Measurements from ENCODE around the gene THOC7. TPM values are rescaled to one million over a fixed set of nuclear protein-coding genes. Genes with fewer than 3 reads are reported as not detected.

Gene THOC7
- total and polyA plus RNA-seq, 3 donors from 2014 or later: 22.5 to 85.5 (median 42.9) TPM

DNA sequence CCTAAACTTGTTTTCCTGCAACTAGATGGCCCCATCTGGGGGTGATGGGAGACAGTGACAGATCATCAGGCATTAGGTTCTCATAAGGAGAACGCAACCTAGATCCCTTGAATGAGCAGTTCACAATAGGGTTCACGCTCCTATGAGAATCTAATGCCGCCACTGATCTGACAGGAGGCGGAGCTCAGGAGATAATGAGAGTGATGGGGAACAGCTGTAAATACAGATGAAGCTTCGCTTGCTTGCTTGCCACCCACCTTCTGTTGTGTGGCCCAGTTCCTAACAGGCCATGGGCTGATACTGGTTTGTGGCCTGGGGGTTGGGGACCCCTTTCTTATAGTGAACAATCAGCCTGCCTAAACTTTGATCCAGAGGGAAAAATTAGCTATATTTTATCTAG, 59.7 kb downstream of the THOC7 start:
- H3K36me3 ChIP-seq (ENCODE audit: low read depth, missing control alignments): no peaks in the 10 kb centered on the region
- TF ChIP-seq, protein P1, sequence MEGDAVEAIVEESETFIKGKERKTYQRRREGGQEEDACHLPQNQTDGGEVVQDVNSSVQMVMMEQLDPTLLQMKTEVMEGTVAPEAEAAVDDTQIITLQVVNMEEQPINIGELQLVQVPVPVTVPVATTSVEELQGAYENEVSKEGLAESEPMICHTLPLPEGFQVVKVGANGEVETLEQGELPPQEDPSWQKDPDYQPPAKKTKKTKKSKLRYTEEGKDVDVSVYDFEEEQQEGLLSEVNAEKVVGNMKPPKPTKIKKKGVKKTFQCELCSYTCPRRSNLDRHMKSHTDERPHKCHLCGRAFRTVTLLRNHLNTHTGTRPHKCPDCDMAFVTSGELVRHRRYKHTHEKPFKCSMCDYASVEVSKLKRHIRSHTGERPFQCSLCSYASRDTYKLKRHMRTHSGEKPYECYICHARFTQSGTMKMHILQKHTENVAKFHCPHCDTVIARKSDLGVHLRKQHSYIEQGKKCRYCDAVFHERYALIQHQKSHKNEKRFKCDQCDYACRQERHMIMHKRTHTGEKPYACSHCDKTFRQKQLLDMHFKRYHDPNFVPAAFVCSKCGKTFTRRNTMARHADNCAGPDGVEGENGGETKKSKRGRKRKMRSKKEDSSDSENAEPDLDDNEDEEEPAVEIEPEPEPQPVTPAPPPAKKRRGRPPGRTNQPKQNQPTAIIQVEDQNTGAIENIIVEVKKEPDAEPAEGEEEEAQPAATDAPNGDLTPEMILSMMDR (IDR thresholded peaks at IDR 0.05): no peak
- no peak for TF ChIP-seq POLR2A (IDR thresholded peaks at IDR 0.05)
- no peak overlapping the region for H3K4me3 ChIP-seq
- no peaks in the 10 kb centered on the region for H3K27me3 ChIP-seq
- intact Hi-C loops (cut with DNase I; ENCODE audit: low total_unique reads): no loop called here
- no peak overlapping the region for H3K27ac ChIP-seq
- H3K4me1 ChIP-seq: no peaks in the 10 kb centered on the region
- no peaks in the 10 kb centered on the region for H3K9me3 ChIP-seq
- no peak for DNase-seq
- 74 to 79% methylated on average over 5 of the region's 5 CpGs for WGBS, 2 donors

DNA sequence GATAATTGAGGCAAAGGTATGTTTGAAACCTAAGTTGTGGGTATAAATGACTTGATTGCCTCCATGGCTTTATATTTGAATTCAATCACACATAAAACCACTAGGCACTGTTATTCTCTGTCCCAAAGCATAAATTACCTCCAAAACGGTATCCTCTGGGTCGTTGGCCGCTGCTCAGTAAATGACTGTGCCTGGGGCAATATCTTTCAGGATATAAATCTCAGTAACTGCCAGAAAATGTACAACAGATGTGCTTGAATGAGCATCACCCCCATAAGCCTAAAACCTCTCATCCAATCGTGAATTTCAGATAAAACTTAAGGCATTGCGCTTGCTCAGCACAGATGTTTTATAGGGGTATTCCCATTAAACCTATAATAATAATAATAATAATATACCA, 63.5 kb downstream of the THOC7 start:
- Histone ChIP-seq H3K9me3 (no peaks in the 10 kb centered on the region), H3K4me1 (no peaks in the 10 kb centered on the region), H3K27ac (no peak overlapping the region), H3K27me3 (no peaks in the 10 kb centered on the region), H3K4me3 (no peak overlapping the region), H3K36me3 (ENCODE audit: low read depth, missing control alignments) (no peaks in the 10 kb centered on the region)
- no peak for TF ChIP-seq POLR2A (IDR thresholded peaks at IDR 0.05)
- TF ChIP-seq, protein P1 (IDR thresholded peaks at IDR 0.05): no peak
- 63 to 65% methylated on average over 5 of the region's 5 CpGs for WGBS, 2 donors
- intact Hi-C loops (cut with DNase I; ENCODE audit: low total_unique reads): no loop called here
- DNase-seq: no peak

DNA sequence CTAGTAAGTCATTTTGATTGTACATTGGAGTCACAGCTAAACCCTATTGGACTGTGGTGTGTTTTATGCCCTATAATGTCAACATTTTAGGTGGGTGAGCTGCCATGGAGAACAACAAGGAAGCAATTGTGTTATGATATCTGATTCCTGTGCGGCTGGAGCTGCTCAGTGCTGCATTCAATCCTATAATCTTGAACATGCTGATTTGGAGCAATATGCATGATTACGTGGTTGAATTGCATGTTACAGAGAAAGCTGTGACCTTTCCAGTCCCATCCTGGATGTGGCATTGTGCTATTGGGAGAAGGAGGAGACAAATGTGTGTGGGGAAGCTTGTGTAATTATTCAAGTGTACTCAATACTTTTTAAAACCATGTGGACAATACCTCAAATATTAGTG, 64.7 kb downstream of the THOC7 start:
- WGBS, 2 donors: 70 to 76% methylated on average over 2 of the region's 2 CpGs
- no peak for DNase-seq

DNA sequence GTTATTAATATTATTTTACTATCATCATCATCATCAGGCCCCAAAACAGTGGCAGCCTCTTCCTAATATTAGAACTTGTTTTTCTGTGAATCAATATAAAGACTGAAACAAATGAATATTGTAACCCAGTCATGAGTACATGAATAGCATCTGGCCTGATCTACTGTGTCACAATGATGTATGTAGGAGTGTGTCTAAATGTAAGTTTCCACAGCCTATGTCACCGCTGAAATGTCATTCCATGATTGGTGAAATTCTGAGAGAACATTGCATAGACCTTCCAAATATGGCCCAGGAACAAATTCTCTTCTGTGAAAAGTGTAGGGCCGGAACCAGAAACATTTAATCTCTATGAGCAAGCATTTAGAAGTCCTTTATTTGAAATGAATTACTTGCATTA, 65.1 kb downstream of the THOC7 start:
- intact Hi-C loops (cut with DNase I; ENCODE audit: low total_unique reads): no loop called here
- no peak for DNase-seq
- Histone ChIP-seq H3K4me1 (no peaks in the 10 kb centered on the region), H3K4me3 (no peak overlapping the region), H3K9me3 (no peaks in the 10 kb centered on the region), H3K27ac (no peak overlapping the region), H3K36me3 (ENCODE audit: low read depth, missing control alignments) (no peaks in the 10 kb centered on the region), H3K27me3 (no peaks in the 10 kb centered on the region)
- WGBS, 2 donors: 95 to 97% methylated on average over 2 of the region's 2 CpGs
- TF ChIP-seq, protein P1 (IDR thresholded peaks at IDR 0.05): no peak
- no peak for TF ChIP-seq POLR2A (IDR thresholded peaks at IDR 0.05)

More for the DNA sequence above, 64.7 kb downstream of the THOC7 start:
- Histone ChIP-seq H3K4me3 (no peak overlapping the region), H3K9me3 (no peaks in the 10 kb centered on the region), H3K36me3 (ENCODE audit: low read depth, missing control alignments) (no peaks in the 10 kb centered on the region), H3K4me1 (no peaks in the 10 kb centered on the region), H3K27ac (no peak overlapping the region), H3K27me3 (no peaks in the 10 kb centered on the region)
- TF ChIP-seq POLR2A (IDR thresholded peaks at IDR 0.05): no peak
- TF ChIP-seq, protein P1 (IDR thresholded peaks at IDR 0.05): no peak
- intact Hi-C loops (cut with DNase I; ENCODE audit: low total_unique reads): no loop called here

DNA sequence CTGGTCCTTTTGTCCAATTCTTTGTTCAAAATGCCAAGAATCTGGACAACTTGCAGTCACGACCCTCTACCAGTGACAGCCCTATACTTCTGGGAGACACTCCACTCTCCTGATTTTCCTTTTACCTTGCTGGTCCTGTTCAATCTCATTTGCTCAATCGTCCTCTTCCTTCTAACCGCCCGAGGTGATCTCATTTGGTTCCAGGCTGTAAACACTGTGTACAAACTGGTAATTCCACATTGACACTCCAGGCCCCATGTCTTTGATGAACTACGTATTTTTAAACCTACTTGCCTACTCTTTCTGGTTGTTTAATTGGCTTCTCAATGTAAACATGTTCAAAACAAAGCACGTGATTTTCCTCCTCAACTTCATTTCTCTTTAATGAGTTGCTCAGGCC, 68.2 kb downstream of the THOC7 start:
- Histone ChIP-seq H3K9me3 (no peaks in the 10 kb centered on the region), H3K4me1 (no peaks in the 10 kb centered on the region), H3K36me3 (ENCODE audit: low read depth, missing control alignments) (no peaks in the 10 kb centered on the region), H3K27me3 (no peaks in the 10 kb centered on the region), H3K4me3 (no peak overlapping the region), H3K27ac (no peak overlapping the region)
- DNase-seq: no peak
- TF ChIP-seq, protein P1 (IDR thresholded peaks at IDR 0.05): no peak
- no peak for TF ChIP-seq POLR2A (IDR thresholded peaks at IDR 0.05)
- 41 to 46% methylated on average over 6 of the region's 6 CpGs for WGBS, 2 donors
- intact Hi-C loops (cut with DNase I; ENCODE audit: low total_unique reads): no loop called here
